C4-2B (cell line): Measurements from ENCODE around the gene AIFM1.
A peak's percentile ranks its signal among the peaks of the same experiment; 100 is the strongest.

Experiments
- H3K27ac ChIP-seq: fragments of 450-650 bp; 2 replicates; pipeline ENCODE4 v1.5.1; 2017
- CTCF ChIP-seq: fragments of 450-650 bp; conservative IDR thresholded peaks from 2 replicates; pipeline ENCODE4 v1.5.1; 2017; ENCODE audit warnings: mild to moderate bottlenecking
- ZFX ChIP-seq: fragments of 450-650 bp; IDR thresholded peaks from 2 replicates; pipeline ENCODE4 v1.6.1; 2017

Gene AIFM1

GRCh38 chrX:130110379-130111219 is 55.0 kb downstream of the AIFM1 start, which contains the start of gene ELF4:
TSS of gene ELF4 (minus strand) at chrX:130110497. CDS start at chrX:130081330, 29,167 bp downstream.
- no peak for TF ChIP-seq CTCF
- no peak for TF ChIP-seq ZFX
- H3K27ac ChIP-seq = peak within 1 kb of the TSS; percentile 78

- peak overlapping the region; percentile 78 for H3K27ac ChIP-seq
Observed at GRCh38 chrX:130109429-130110378, 55.9 kb downstream of the AIFM1 start.

GRCh38 chrX:130108647-130109428 is 56.8 kb downstream of the AIFM1 start:
- peak overlapping the region; percentile 78 for H3K27ac ChIP-seq
- TF ChIP-seq ZFX = no peak

More at GRCh38 chrX:130109429-130110378, 55.9 kb downstream of the AIFM1 start:
- no peak for TF ChIP-seq CTCF
- peak; percentile 32; the same call in 1 of the 2 replicates for TF ChIP-seq ZFX

- no peak overlapping the region for H3K27ac ChIP-seq
- TF ChIP-seq CTCF = no peak
- TF ChIP-seq ZFX = no peak
Observed at GRCh38 chrX:130106071-130106470, 59.6 kb downstream of the AIFM1 start.

GRCh38 chrX:130105244-130105643 is 60.4 kb downstream of the AIFM1 start:
- TF ChIP-seq ZFX (no peak), CTCF (no peak)
- no peak overlapping the region for H3K27ac ChIP-seq

GRCh38 chrX:130103605-130104004 is 62.0 kb downstream of the AIFM1 start:
- no peak for TF ChIP-seq CTCF
- no peak for TF ChIP-seq ZFX
- no peak overlapping the region for H3K27ac ChIP-seq

- H3K27ac ChIP-seq = no peak overlapping the region
- TF ChIP-seq CTCF = no peak
- no peak for TF ChIP-seq ZFX
Observed at GRCh38 chrX:130100180-130100579, 65.5 kb downstream of the AIFM1 start.
